Dermis microvascular lymphatic vessel endothelial cell (primary cell): Measurements from ENCODE around the gene CCNG1. TPM values are rescaled to one million over a fixed set of nuclear protein-coding genes. Genes with fewer than 3 reads are reported as not detected.

Experiments used
- DNase-seq, 2 donors: peaks; one replicate each; pipeline versions ENCODE4 v3.0.0 to v3.0.0-alpha.2; 2010; ENCODE audit warnings: low read depth in 2 of 2
- total RNA-seq: library from RNA; depleted of rRNA; stranded (reverse); fragments of >200 nt; gene quantifications from 2 replicates; pipeline ENCODE4 v1.2.1, GENCODE V29; 2014

The CCNG1 gene
- total RNA-seq, 1 donor from 2014 or later, result 300 TPM

- DNase-seq, result peak in 1 of 2 donors; percentile 24
Measured at GRCh38 chr5:163489055-163489744, 51.8 kb downstream of the CCNG1 start.

GRCh38 chr5:163489745-163490075 is 52.3 kb downstream of the CCNG1 start:
- DNase-seq, result no peak

Other genes starting within 250 kb of the CCNG1 start
- gene NUDCD2, start 22.5 kb downstream of the CCNG1 start, total RNA-seq, result 3.5 and 4.6 TPM in 2 replicates
- 5.7 and 27.1 TPM in 2 replicates for gene HMMR, start 23.0 kb downstream of the CCNG1 start, total RNA-seq
- gene MAT2B, start 68.0 kb downstream of the CCNG1 start, total RNA-seq, result 92.3 and 93.2 TPM in 2 replicates